SH-SY5Y (cell line): ENCODE measurements around the gene EIF4EBP3.

ENCODE experiments used
- GATA2 ChIP-seq: IDR thresholded peaks from 2 replicates; pipeline ENCODE4 v1.6.1; 2011; ENCODE audit warnings: mild to moderate bottlenecking, low read depth, low read length
- GATA3 ChIP-seq: IDR thresholded peaks from 2 replicates; pipeline ENCODE4 v1.6.1; 2011; ENCODE audit warnings: low read depth, mild to moderate bottlenecking, low read length, moderate library complexity

GRCh38 chr5:140576776-140577201, 29.3 kb downstream of the EIF4EBP3 start:
- TF ChIP-seq GATA2, result no peak
- TF ChIP-seq GATA3, result no peak
